HG03460 (cell line): ENCODE measurements around the gene FRMD4A.
"Not testable (repeated sequence)": the region's sequence is repeated elsewhere in the genome, so short reads cannot be mapped to it uniquely, and the experiment has no call there.

Experiments
- ATAC-seq: cut with Tn5 transposase; IDR thresholded peaks from one replicate; pipeline ENCODE4 v1.9.1; 2021; ENCODE audit not compliant: unreplicated experiment

FRMD4A gene

DNA sequence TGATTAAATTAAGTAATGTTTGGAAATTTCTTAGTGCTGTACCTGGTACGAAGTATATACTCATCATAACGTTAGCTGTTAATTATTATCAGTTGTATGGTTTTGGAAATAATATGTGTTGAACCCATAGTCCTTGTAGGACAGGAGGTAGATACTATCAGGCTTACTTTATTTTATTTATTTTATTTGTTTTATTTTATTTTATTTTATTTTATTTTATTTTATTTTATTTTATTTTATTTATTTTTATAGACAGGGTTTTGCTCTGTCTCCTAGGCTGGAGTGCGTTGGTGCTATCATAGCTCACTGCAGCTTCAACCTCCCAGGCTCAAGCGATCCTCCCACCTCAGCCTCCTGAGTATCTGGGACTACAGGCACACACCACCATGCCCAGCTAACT is 465.5 kb downstream of the FRMD4A start:
- not testable (repeated sequence) for ATAC-seq

- no peak for ATAC-seq
Observed at GRCh38 chr10:13862546-13863233, 468.0 kb downstream of the FRMD4A start.

GRCh38 chr10:13860886-13861285 is 469.8 kb downstream of the FRMD4A start:
- no peak for ATAC-seq

DNA sequence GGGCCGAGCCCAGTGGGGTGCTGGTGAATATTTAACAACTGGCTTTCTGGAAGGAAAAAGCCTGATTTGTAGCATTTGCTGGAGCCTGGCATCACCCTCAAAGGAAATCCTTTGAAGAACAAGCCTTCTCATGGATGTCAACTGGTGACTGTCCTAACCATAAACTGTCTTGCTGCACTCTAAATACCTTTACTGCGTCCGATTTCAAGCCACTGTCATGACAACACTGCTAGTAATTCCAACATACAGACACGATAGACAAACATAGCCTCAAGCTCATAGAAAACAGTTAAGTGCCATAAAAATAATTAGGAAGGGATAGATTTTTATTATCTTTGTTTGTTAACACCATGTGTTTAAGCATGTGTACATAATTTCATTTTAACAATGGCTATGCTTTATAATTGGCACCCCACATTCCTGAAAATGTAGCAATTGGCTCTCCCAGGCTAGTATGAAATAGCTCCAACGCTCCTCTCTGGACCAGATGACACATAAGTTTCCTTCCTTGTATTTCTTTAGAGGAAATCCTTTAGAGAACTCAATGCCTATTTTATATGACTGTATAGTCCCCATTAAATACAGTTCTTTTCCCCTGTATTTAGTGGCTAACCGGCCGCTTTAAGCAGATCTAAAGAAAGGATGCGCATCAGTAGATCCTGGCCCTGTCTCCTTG is 470.6 kb downstream of the FRMD4A start:
- no peak for ATAC-seq

GRCh38 chr10:13858709-13859108 is 472.0 kb downstream of the FRMD4A start:
- ATAC-seq, result no peak

- ATAC-seq, result no peak
Observed at GRCh38 chr10:13857451-13857850, 473.3 kb downstream of the FRMD4A start.

GRCh38 chr10:13853854-13854253 is 476.9 kb downstream of the FRMD4A start:
- ATAC-seq, result no peak

DNA sequence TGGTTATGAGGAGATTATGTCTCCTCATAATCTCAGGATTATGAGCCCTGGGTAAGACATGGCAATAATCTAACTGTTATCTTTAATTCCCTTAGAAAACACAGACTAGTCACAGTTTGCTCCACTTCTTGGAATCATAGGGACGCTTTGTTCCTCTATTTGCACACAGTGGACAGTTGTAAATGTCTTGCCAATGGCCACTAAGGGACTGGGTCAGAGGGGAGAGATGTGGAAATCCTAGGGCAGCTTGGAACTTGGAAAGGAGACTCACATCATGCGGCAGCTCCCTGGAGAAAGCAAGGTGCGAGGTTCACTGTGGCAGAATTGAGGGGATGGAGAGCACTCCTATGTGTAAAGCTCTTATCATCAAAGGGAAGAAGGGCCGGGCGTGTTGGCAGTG is 477.9 kb downstream of the FRMD4A start:
- no peak for ATAC-seq

GRCh38 chr10:13851906-13852305 is 478.8 kb downstream of the FRMD4A start:
- ATAC-seq, result no peak

DNA sequence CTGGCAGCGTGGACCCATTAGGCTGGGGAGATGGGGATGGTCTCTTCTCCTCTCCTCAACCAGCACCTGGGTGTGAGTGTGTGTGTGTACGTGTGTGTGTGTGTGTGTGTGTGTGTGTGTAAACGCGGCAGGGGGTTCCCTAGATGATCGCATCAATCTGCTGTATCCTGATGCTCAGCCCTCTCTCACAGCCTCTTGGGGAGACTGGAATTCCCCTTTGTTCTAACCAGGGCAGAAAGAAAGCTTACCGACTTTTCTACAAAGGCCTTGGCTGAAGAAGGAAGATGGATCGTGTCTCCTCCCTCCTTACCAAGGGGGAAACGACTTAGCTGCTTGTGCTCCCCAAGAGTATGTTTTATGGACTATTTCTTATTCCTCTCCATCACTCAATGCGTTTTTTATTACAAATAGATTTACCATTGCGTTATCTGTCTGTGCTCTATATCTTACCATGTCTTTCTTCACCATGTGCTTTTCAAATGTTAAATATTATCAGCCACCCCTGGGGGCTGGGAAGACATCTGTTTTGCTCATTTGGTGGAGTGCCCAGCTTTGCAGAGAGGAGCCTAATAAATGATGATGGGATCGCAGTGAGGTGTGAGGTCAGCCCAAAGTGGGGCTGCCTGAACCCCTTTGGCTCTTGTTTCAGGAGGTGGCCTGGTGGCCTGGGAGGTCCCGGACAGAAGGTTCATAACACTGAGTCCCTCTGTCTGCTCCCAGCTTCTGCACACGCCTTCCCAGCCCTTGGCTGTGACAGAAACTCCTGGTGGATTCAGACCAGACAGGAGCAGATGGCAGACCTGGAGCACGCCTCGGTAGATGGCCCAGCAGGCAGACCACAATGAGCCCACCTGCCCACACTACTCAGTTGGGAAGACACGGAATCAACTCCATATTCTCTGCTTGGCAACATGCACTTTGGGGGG is 481.9 kb downstream of the FRMD4A start:
- ATAC-seq, result no peak

- ATAC-seq, result no peak
Observed at GRCh38 chr10:13847201-13847631, 483.5 kb downstream of the FRMD4A start.

DNA sequence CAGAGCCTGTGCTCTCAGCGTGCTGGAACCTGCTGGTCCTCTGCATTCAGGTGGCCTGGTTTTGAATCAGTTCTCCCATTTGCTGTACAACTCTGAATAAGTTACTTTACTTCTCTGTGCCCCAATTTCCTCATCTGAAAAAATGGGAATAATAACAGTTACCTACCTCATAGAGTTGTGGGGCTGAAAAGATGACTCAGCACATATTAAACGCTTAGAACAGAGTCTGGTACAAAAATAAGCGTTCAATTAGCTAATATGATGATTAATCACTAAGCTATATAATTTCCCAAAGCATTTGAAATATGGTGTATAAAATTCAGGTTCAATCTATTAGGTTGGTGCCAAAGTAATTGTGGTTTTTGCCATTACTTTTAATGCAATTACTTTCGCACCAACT is 484.8 kb downstream of the FRMD4A start:
- no peak for ATAC-seq

- ATAC-seq, result no peak
Observed at GRCh38 chr10:13844651-13845050, 486.1 kb downstream of the FRMD4A start.

GRCh38 chr10:13842117-13842516 is 488.6 kb downstream of the FRMD4A start:
- ATAC-seq, result no peak

GRCh38 chr10:13840036-13840435 is 490.7 kb downstream of the FRMD4A start:
- ATAC-seq, result no peak

- no peak for ATAC-seq
Observed at GRCh38 chr10:13839430-13839990, 491.2 kb downstream of the FRMD4A start.

GRCh38 chr10:13839030-13839429 is 491.7 kb downstream of the FRMD4A start:
- no peak for ATAC-seq

DNA sequence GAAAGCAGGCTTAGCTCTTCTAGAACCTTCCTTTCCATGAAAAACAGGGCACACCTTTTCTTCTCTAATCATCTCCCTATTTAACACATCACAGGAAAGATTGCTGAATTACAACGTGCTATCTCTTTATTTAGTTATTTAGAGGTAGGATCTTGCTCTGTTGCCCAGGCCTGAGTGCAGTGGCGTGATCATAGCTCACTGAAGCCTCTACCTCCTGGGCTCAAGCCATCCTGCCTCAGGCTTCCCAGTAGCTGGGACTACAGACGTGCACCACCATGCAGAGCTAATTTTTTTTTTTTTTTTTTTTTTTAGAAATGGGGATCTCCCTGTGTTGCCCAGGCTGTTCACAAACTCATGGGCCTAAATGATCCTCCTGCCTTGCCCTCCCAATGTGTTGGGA is 492.8 kb downstream of the FRMD4A start:
- no peak for ATAC-seq

DNA sequence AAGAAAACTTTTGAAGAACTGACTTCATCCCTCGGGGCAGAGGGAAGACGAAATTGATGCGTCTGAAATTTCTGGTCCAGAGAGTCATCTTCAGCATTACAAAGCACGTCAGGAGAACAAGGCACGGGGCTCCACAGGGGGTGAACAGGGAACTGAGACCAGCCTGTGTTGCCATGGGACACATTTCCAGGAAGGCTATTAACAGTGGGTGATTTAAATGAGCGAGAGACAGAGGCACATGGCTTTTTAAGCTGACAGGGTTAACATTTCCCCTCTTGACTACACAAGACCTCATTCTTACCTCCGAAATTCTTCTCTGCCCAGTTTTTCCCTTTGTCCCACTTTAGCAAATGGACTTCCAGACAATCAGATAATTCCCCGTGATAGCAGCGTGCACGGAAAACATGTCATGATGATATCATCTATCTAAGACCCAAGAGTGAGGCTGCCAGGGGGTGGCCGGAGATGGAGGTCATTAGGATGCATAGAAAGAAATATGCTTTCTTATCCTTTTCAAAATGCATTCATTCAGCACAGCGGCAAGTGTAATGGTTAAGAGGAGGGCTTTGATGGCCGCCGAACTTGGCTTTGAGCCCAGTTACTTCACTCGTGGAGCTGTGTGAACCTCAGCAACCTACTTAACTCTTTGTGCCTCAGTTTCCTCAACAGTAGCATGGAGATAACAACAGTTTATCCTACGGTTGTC is 496.0 kb downstream of the FRMD4A start:
- ATAC-seq, result no peak

DNA sequence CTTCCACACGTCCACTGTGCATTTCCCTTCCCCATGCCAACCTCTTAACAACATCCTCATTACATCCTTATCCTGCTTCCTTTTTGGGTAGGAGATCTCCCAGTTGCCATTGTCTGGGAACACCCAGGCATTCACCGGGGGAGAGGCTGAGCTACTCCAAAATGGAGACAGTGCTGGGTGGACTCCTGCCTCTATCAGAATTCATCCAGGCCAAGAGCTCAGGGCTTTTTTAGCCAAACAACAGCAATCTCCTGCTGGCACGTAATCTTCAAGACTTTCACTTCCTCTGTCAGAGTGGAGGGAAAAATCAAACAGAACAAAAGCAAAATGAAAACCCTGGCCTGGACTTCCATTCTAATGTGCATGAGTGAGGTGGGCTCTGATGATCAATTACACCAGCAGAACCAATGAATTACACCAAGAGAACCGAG is 499.0 kb downstream of the FRMD4A start:
- ATAC-seq, result peak; percentile 69

DNA sequence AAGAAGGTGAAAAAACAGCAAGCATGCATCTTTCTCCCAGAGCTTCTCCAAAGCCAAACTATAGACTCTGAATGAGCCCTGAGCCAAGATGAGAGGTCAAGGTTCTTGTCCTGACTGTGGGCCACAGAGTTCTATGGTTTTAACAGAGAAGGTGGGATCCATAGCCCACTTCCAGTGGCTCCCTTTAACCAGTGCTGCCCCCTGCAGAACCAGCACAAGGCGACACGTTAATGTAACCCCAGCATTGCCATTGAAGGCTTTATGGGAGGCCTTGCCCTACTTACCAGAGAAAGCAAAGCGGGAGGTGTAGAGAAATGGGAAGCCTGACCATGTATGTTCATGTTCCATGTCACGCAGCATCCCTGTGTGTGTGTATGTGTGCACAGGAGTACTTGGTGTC is 500.3 kb downstream of the FRMD4A start:
- no peak for ATAC-seq
